Mesenchymal stem cell (in vitro differentiated cells and primary cell): ENCODE results near the gene MARS2.

Source experiments
- DNase-seq: peaks from one replicate; pipeline ENCODE4 v3.0.0-alpha.2; 2013
- H2AFZ ChIP-seq: one replicate; pipeline ENCODE4 v1.6.1; 2013; ENCODE audit warnings: low read depth, mild to moderate bottlenecking, control low read depth, inconsistent platforms, low read length, moderate library complexity
- H2AK5ac ChIP-seq: 2 replicates; pipeline ENCODE4 v1.6.1; 2013; ENCODE audit warnings: low read length, moderate library complexity, mild to moderate bottlenecking, inconsistent platforms; ENCODE audit not compliant: severe bottlenecking
- H2BK120ac ChIP-seq: one replicate; pipeline ENCODE4 v1.6.1; 2013; ENCODE audit warnings: low read depth, mild to moderate bottlenecking, inconsistent platforms, low read length, moderate library complexity
- H2BK12ac ChIP-seq, 2 experiments: one replicate each; pipeline ENCODE4 v1.6.1; 2013; ENCODE audit warnings: inconsistent platforms in 2 of 2, low read length in 2 of 2, mild to moderate bottlenecking in 2 of 2, moderate library complexity in 2 of 2, control low read depth in 1 of 2
- H2BK15ac ChIP-seq: one replicate; pipeline ENCODE4 v1.6.1; 2013; ENCODE audit warnings: mild to moderate bottlenecking, low read depth, inconsistent platforms; ENCODE audit not compliant: poor library complexity, severe bottlenecking
- H2BK5ac ChIP-seq: 2 replicates; pipeline ENCODE4 v1.6.1; 2013; ENCODE audit warnings: low read depth, mild to moderate bottlenecking, low read length, control low read depth, inconsistent platforms; ENCODE audit not compliant: poor library complexity, severe bottlenecking
- H3K14ac ChIP-seq, 2 experiments: one replicate each; pipeline ENCODE4 v1.6.1; 2013; ENCODE audit warnings: inconsistent platforms in 2 of 2, low read length in 2 of 2, control low read depth in 1 of 2, mild to moderate bottlenecking in 1 of 2, moderate library complexity in 1 of 2
- H3K18ac ChIP-seq, 2 experiments: one replicate each; pipeline ENCODE4 v1.6.1; 2013; ENCODE audit warnings: inconsistent platforms in 2 of 2, low read length in 2 of 2, control low read depth in 1 of 2, low read depth in 1 of 2, mild to moderate bottlenecking in 1 of 2
- H3K23ac ChIP-seq, 2 experiments: one replicate each; pipeline ENCODE4 v1.6.1; 2013; ENCODE audit warnings: inconsistent platforms in 2 of 2, low read length in 2 of 2, mild to moderate bottlenecking in 2 of 2, moderate library complexity in 2 of 2, control low read depth in 1 of 2
- H3K27ac ChIP-seq: 2 replicates; pipeline ENCODE4 v1.5.1; 2013; ENCODE audit warnings: mild to moderate bottlenecking, moderate library complexity, low read length, control low read depth, inconsistent platforms; ENCODE audit not compliant: poor library complexity, severe bottlenecking
- H3K27me3 ChIP-seq, 2 experiments: 2 replicates each; pipeline versions ENCODE4 v1.6.1 to v1.7.0; 2013; ENCODE audit warnings: low read length in 2 of 2, mild to moderate bottlenecking in 2 of 2, moderate library complexity in 2 of 2, control low read depth in 1 of 2, inconsistent platforms in 1 of 2; ENCODE audit not compliant: control insufficient read depth in 1 of 2, insufficient read depth in 1 of 2
- H3K36me3 ChIP-seq, 2 experiments: 2 replicates each; pipeline versions ENCODE4 v1.6.1 to v1.7.0; 2013; ENCODE audit warnings: low read length in 2 of 2, control low read depth in 1 of 2, inconsistent platforms in 1 of 2, low read depth in 1 of 2, mild to moderate bottlenecking in 1 of 2; ENCODE audit not compliant: insufficient read depth in 2 of 2, control insufficient read depth in 1 of 2
- H3K4ac ChIP-seq, 2 experiments: one replicate each; pipeline ENCODE4 v1.6.1; 2013; ENCODE audit warnings: inconsistent platforms in 2 of 2, low read length in 2 of 2, mild to moderate bottlenecking in 2 of 2, moderate library complexity in 2 of 2, control low read depth in 1 of 2, low read depth in 1 of 2
- H3K4me1 ChIP-seq: 2 replicates; pipeline ENCODE4 v1.6.1; 2013; ENCODE audit warnings: low read depth, low read length, control low read depth; ENCODE audit not compliant: control insufficient read depth, insufficient read depth
- H3K4me2 ChIP-seq: 2 replicates; pipeline ENCODE4 v1.6.1; 2013; ENCODE audit warnings: low read length, mild to moderate bottlenecking, inconsistent platforms; ENCODE audit not compliant: poor library complexity, severe bottlenecking
- H3K4me3 ChIP-seq, 2 experiments: 2 replicates each; pipeline versions ENCODE4 v1.5.1 to v1.7.0; 2013; ENCODE audit warnings: low read length in 2 of 2, mild to moderate bottlenecking in 2 of 2, control low read depth in 1 of 2, low read depth in 1 of 2; ENCODE audit not compliant: insufficient read depth in 1 of 2
- H3K79me1 ChIP-seq: replicated peaks from 2 replicates; pipeline ENCODE4 v1.6.1; 2013; ENCODE audit warnings: mild to moderate bottlenecking, control low read depth, low read length, inconsistent platforms; ENCODE audit not compliant: poor library complexity, severe bottlenecking
- H3K9ac ChIP-seq: 2 replicates; pipeline ENCODE4 v1.7.0; 2013; ENCODE audit warnings: mild to moderate bottlenecking, low read length, moderate library complexity
- H3K9me3 ChIP-seq: 2 replicates; pipeline ENCODE4 v1.7.0; 2013; ENCODE audit warnings: mild to moderate bottlenecking, low read length; ENCODE audit not compliant: control insufficient read depth
- H4K8ac ChIP-seq: one replicate; pipeline ENCODE4 v1.6.1; 2013; ENCODE audit warnings: inconsistent platforms, mild to moderate bottlenecking, low read length, moderate library complexity
- H4K91ac ChIP-seq: one replicate; pipeline ENCODE4 v1.6.1; 2013; ENCODE audit warnings: mild to moderate bottlenecking, low read length, inconsistent platforms
- WGBS: methylation state at CpG from one replicate; pipeline ENCODE4 v1.1.7; 2013; ENCODE audit warnings: mixed read lengths; 5-methylcytosine and 5-hydroxymethylcytosine counted together

Gene MARS2

DNA sequence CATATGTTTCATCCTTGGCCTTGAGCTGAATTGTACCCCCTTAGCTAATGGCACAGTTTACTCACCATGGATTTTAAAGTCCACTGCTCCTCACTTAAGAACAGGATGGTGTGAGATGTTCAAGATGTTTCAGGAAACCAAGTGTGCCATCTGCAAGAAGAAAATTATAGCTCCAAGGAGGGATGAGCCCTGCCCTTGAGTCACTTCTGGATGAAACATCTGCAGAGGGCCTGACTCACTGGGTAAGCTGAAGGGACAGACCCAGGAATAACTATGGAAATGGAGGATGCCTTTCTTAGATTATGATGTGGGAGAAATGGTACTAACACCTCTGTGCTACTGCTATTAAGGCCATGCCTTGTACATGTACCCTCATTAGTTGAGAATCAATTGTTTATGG, 6.4 kb downstream of the MARS2 start:
- no peak overlapping the region for H2AK5ac ChIP-seq
- no peak overlapping the region for H3K23ac ChIP-seq
- no peaks in the 10 kb centered on the region for H3K27me3 ChIP-seq
- H3K4me2 ChIP-seq: no peak overlapping the region
- no peak overlapping the region for H4K8ac ChIP-seq
- H3K18ac ChIP-seq: no peak overlapping the region
- no peaks in the 10 kb centered on the region for H3K36me3 ChIP-seq
- H3K4ac ChIP-seq: no peak overlapping the region
- H3K79me1 ChIP-seq: peaks cover 5% of the 10 kb centered on the region
- H3K4me1 ChIP-seq: peaks cover 6% of the 10 kb centered on the region
- H2AFZ ChIP-seq: no peak overlapping the region
- H4K91ac ChIP-seq: no peak overlapping the region
- no peak overlapping the region for H2BK15ac ChIP-seq
- no peak overlapping the region for H3K27ac ChIP-seq
- no peak overlapping the region for H2BK12ac ChIP-seq
- H3K14ac ChIP-seq: no peak overlapping the region
- DNase-seq: no peak
- no peak overlapping the region for H3K9ac ChIP-seq
- no peak overlapping the region for H3K4me3 ChIP-seq
- no peak overlapping the region for H2BK5ac ChIP-seq
- no peaks in the 10 kb centered on the region for H3K9me3 ChIP-seq
- H2BK120ac ChIP-seq: no peak overlapping the region

DNA sequence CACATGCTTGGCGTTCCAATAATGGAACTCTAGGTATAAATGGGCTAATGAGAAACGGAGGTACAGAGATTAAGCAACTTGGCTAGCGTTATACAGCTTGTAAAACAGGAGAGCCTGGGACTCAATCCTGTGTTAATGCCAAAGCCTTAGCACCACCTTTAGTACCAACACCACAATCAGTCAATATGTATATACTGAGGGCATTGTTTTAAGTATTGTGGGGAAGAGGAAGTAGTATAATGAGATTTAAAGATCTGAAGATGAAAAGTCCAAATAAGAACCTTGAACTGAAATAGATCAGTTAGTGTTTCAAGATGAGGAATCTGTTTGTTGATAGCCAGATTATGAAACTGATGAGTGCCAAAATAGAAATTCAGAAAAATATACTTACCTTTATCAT, 8.1 kb downstream of the MARS2 start:
- Histone ChIP-seq H3K9me3 (no peaks in the 10 kb centered on the region), H2AK5ac (no peak overlapping the region), H3K4ac (no peak overlapping the region), H4K8ac (no peak overlapping the region), H3K27ac (no peak overlapping the region), H3K4me2 (no peak overlapping the region), H3K27me3 (no peaks in the 10 kb centered on the region), H2BK15ac (no peak overlapping the region), H3K4me1 (no peaks in the 10 kb centered on the region), H3K4me3 (no peak overlapping the region), H3K36me3 (no peaks in the 10 kb centered on the region), H3K14ac (no peak overlapping the region), H3K18ac (no peak overlapping the region), H3K9ac (no peak overlapping the region), H2BK12ac (no peak overlapping the region), H2AFZ (no peak overlapping the region), H3K79me1 (peaks cover 5% of the 10 kb centered on the region), H4K91ac (no peak overlapping the region), H3K23ac (no peak overlapping the region), H2BK120ac (no peak overlapping the region), H2BK5ac (no peak overlapping the region)
- DNase-seq: no peak
- 100% methylated on average over 2 of the region's 3 CpGs for WGBS

DNA sequence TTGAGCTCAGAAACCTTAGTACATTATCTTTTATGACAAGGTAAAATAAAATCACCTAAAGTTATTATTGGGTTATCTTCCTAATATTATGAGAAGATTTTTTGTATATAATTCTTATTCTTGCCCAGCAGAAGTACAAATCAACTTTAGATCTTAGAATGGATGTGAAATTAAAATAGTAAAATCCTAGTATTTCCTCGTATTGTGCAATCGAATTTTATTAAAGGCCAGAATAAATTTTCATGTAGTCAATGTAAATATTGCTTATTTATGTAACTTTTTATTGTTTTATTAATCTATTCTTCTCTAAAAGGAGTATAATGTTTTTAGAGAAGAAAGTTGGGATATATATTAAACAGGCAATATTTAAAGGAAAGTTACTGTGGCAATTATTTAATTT, 12.7 kb downstream of the MARS2 start:
- no peak overlapping the region for H2BK15ac ChIP-seq
- H3K79me1 ChIP-seq: no peaks in the 10 kb centered on the region
- no peaks in the 10 kb centered on the region for H3K27me3 ChIP-seq
- H3K27ac ChIP-seq: no peak overlapping the region
- H2AK5ac ChIP-seq: no peak overlapping the region
- no peak overlapping the region for H3K9ac ChIP-seq
- WGBS: no CpG with 5 or more reads among the region's 2 CpGs
- H4K91ac ChIP-seq: no peak overlapping the region
- no peak overlapping the region for H3K18ac ChIP-seq
- no peak overlapping the region for H2AFZ ChIP-seq
- no peak overlapping the region for H2BK5ac ChIP-seq
- H3K4ac ChIP-seq: no peak overlapping the region
- no peak overlapping the region for H2BK120ac ChIP-seq
- no peak overlapping the region for H4K8ac ChIP-seq
- no peak overlapping the region for H3K14ac ChIP-seq
- no peak for DNase-seq
- no peaks in the 10 kb centered on the region for H3K4me1 ChIP-seq
- H3K9me3 ChIP-seq: no peaks in the 10 kb centered on the region
- no peak overlapping the region for H2BK12ac ChIP-seq
- H3K36me3 ChIP-seq: no peaks in the 10 kb centered on the region
- no peak overlapping the region for H3K4me3 ChIP-seq
- H3K23ac ChIP-seq: no peak overlapping the region
- no peak overlapping the region for H3K4me2 ChIP-seq

DNA sequence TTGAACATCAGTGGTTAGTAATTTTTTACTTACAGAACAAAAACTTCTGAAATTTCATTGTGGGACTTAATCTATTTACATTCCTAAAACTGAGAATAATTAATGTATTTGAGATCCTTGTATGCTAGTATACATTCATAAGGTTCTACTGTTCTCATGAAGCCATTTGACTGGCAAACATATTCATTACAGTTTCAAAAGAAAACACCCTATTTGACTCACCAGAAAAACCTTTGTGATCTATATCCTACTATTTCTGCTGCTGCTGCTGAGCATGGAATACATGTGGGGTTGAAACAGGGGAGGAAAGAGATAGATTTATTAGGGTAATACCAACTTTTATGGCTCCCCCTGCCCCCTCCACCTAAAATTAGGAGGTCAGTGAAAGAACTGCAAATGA, 21.8 kb downstream of the MARS2 start:
- H3K36me3 ChIP-seq: no peaks in the 10 kb centered on the region
- H3K4me1 ChIP-seq: no peaks in the 10 kb centered on the region
- no peak overlapping the region for H3K23ac ChIP-seq
- H3K4ac ChIP-seq: no peak overlapping the region
- no peak overlapping the region for H3K18ac ChIP-seq
- no peak overlapping the region for H3K4me3 ChIP-seq
- no peak overlapping the region for H3K9ac ChIP-seq
- no peak overlapping the region for H3K27ac ChIP-seq
- H2BK120ac ChIP-seq: no peak overlapping the region
- H2AK5ac ChIP-seq: no peak overlapping the region
- no peak overlapping the region for H2BK5ac ChIP-seq
- no peak overlapping the region for H3K14ac ChIP-seq
- H3K9me3 ChIP-seq: no peaks in the 10 kb centered on the region
- no peak overlapping the region for H3K4me2 ChIP-seq
- no peak overlapping the region for H4K8ac ChIP-seq
- no peak overlapping the region for H4K91ac ChIP-seq
- H2BK12ac ChIP-seq: no peak overlapping the region
- no peak overlapping the region for H2AFZ ChIP-seq
- DNase-seq: no peak
- no peaks in the 10 kb centered on the region for H3K27me3 ChIP-seq
- H2BK15ac ChIP-seq: no peak overlapping the region
- no peaks in the 10 kb centered on the region for H3K79me1 ChIP-seq
